Right lung (tissue), 10 donors: ENCODE results near the gene ATP1B1. TPM values are rescaled to one million over a fixed set of nuclear protein-coding genes. Genes with fewer than 3 reads are reported as not detected.
A peak's percentile ranks its signal among the peaks of the same experiment; 100 is the strongest.

Source experiments
- DNase-seq, 2 donors: peaks; one replicate each; pipeline ENCODE4 v3.0.0-alpha.2; 2013
- long read RNA-seq, 8 donors: transcript quantifications; one replicate each; lab custom pipeline, GENCODE V29; 2026
- polyA plus RNA-seq, 5 donors: library from polyadenylated mRNA; unstranded; fragments of 120-200 nt; gene quantifications; one replicate each; pipeline versions ENCODE4 v1.2.1 to v1.2.3, GENCODE V29; 2013; ENCODE audit warnings: inconsistent platforms in 1 of 5, low replicate concordance in 1 of 5; ENCODE audit not compliant: insufficient read length in 5 of 5, insufficient read depth in 1 of 5

ATP1B1 gene
- 100 to 1,000 TPM; 135 to 172 (median 146) TPM for polyA plus RNA-seq
- long read RNA-seq, donor 1, transcript ATP1B1-201 (6 exons, 1,883 nt): major isoform, 57 of 110 reads
- long read RNA-seq, donor 1, partial matches to known transcripts: 48 of 110 reads
- long read RNA-seq, donor 1, other reads (novel, unspliced or antisense): 5 of 110 reads
- long read RNA-seq, donor 2, transcript ATP1B1-201 (6 exons, 1,883 nt): major isoform, 20 of 32 reads
- long read RNA-seq, donor 2, partial matches to known transcripts: 12 of 32 reads
- long read RNA-seq, donor 2, other reads (novel, unspliced or antisense): 0 of 32 reads
- long read RNA-seq, donor 3, transcript ATP1B1-201 (6 exons, 1,883 nt): major isoform, 29 of 59 reads
- long read RNA-seq, donor 3, partial matches to known transcripts: 30 of 59 reads
- long read RNA-seq, donor 3, other reads (novel, unspliced or antisense): 0 of 59 reads
- long read RNA-seq, donor 4, transcript ATP1B1-201 (6 exons, 1,883 nt): major isoform, 18 of 39 reads
- long read RNA-seq, donor 4, partial matches to known transcripts: 21 of 39 reads
- long read RNA-seq, donor 4, other reads (novel, unspliced or antisense): 0 of 39 reads
- long read RNA-seq, donor 5, transcript ATP1B1-201 (6 exons, 1,883 nt): major isoform, 42 of 107 reads
- long read RNA-seq, donor 5, partial matches to known transcripts: 65 of 107 reads
- long read RNA-seq, donor 5, other reads (novel, unspliced or antisense): 0 of 107 reads
- long read RNA-seq, donor 6, transcript ATP1B1-201 (6 exons, 1,883 nt): major isoform, 51 of 89 reads
- long read RNA-seq, donor 6, partial matches to known transcripts: 33 of 89 reads
- long read RNA-seq, donor 6, other reads (novel, unspliced or antisense): 5 of 89 reads
- long read RNA-seq, donor 7, transcript ATP1B1-201 (6 exons, 1,883 nt): major isoform, 19 of 57 reads
- long read RNA-seq, donor 7, partial matches to known transcripts: 38 of 57 reads
- long read RNA-seq, donor 7, other reads (novel, unspliced or antisense): 0 of 57 reads
- long read RNA-seq, donor 8, transcript ATP1B1-201 (6 exons, 1,883 nt): major isoform, 15 of 25 reads
- long read RNA-seq, donor 8, partial matches to known transcripts: 10 of 25 reads
- long read RNA-seq, donor 8, other reads (novel, unspliced or antisense): 0 of 25 reads

- DNase-seq: peak; percentile 90
Measured at GRCh38 chr1:169106095-169106920, at the start of gene ATP1B1. ATP1B1 (plus strand) TSS chr1:169106690; CDS start chr1:169106830, 140 bp downstream.

- no peak for DNase-seq
Measured at GRCh38 chr1:169059421-169059820, 47.1 kb upstream of the ATP1B1 start.

- no peak for DNase-seq
Measured at GRCh38 chr1:169060043-169060722, 46.3 kb upstream of the ATP1B1 start.

GRCh38 chr1:169060919-169061639 is 45.4 kb upstream of the ATP1B1 start:
- no peak for DNase-seq

- no peak for DNase-seq
Measured at GRCh38 chr1:169062152-169062551, 44.3 kb upstream of the ATP1B1 start.

GRCh38 chr1:169064103-169064502 is 42.4 kb upstream of the ATP1B1 start:
- DNase-seq: no peak

GRCh38 chr1:169070547-169070946 is 35.9 kb upstream of the ATP1B1 start:
- no peak for DNase-seq

GRCh38 chr1:169070958-169071357 is 35.5 kb upstream of the ATP1B1 start:
- DNase-seq: no peak

- no peak for DNase-seq
Measured at GRCh38 chr1:169072945-169073725, 33.4 kb upstream of the ATP1B1 start.

GRCh38 chr1:169078163-169078883 is 28.2 kb upstream of the ATP1B1 start:
- no peak for DNase-seq

- DNase-seq: no peak
Measured at GRCh38 chr1:169081503-169082123, 24.9 kb upstream of the ATP1B1 start.

GRCh38 chr1:169085911-169086310 is 20.6 kb upstream of the ATP1B1 start:
- DNase-seq: no peak

- peak in 1 of 2 donors; percentile 63 for DNase-seq
Measured at GRCh38 chr1:169086603-169087455, 19.7 kb upstream of the ATP1B1 start.

GRCh38 chr1:169087876-169088275 is 18.6 kb upstream of the ATP1B1 start:
- no peak for DNase-seq

- DNase-seq: no peak
Measured at GRCh38 chr1:169089776-169090175, 16.7 kb upstream of the ATP1B1 start.

- no peak for DNase-seq
Measured at GRCh38 chr1:169090308-169090899, 16.1 kb upstream of the ATP1B1 start.
